Spleen (tissue), 11 donors: ENCODE data around the gene NEDD4L. TPM values are rescaled to one million over a fixed set of nuclear protein-coding genes. Genes with fewer than 3 reads are reported as not detected.

ENCODE experiments used
- DNase-seq: peaks from one replicate; pipeline ENCODE4 v3.0.0-alpha.2; 2020
- H3K27ac ChIP-seq, 8 donors: fragments of 200-600 bp; sonication (generic) in 7 of 8; 1 replicate in 4 of 8; 2 replicates in 4 of 8; pipeline versions ENCODE4 v1.5.0 to v1.8.0; 2016 to 2021; ENCODE audit warnings: inconsistent platforms in 4 of 8, mild to moderate bottlenecking in 4 of 8, moderate library complexity in 1 of 8
- H3K27me3 ChIP-seq, 7 donors: fragments of 200-600 bp; sonication (generic) in 6 of 7; replicated peaks in 1 of 7; 1 replicate in 4 of 7; 2 replicates in 3 of 7; pipeline versions ENCODE4 v1.5.0 to v1.8.0; 2016 to 2021; ENCODE audit warnings: inconsistent platforms in 3 of 7, mild to moderate bottlenecking in 1 of 7
- H3K36me3 ChIP-seq, 6 donors: fragments of 200-600 bp; sonication (generic) in 5 of 6; 1 replicate in 4 of 6; 2 replicates in 2 of 6; pipeline versions ENCODE4 v1.5.0 to v1.8.0; 2016 to 2021; ENCODE audit warnings: inconsistent platforms in 2 of 6
- H3K4me1 ChIP-seq, 6 donors: fragments of 200-600 bp; sonication (generic) in 5 of 6; 1 replicate in 3 of 6; 2 replicates in 3 of 6; pipeline versions ENCODE4 v1.5.0 to v1.8.0; 2016 to 2021; ENCODE audit warnings: inconsistent platforms in 3 of 6
- H3K4me3 ChIP-seq, 8 donors: fragments of 200-600 bp; sonication (generic) in 7 of 8; 1 replicate in 4 of 8; 2 replicates in 4 of 8; pipeline versions ENCODE4 v1.5.0 to v1.8.0; 2016 to 2021; ENCODE audit warnings: inconsistent platforms in 4 of 8, mild to moderate bottlenecking in 4 of 8, moderate library complexity in 2 of 8
- H3K9me3 ChIP-seq, 8 donors: fragments of 200-600 bp; sonication (generic) in 7 of 8; 1 replicate in 4 of 8; 2 replicates in 4 of 8; pipeline versions ENCODE4 v1.5.0 to v1.8.0; 2016 to 2021; ENCODE audit warnings: inconsistent platforms in 4 of 8
- POLR2A ChIP-seq, 3 donors: fragments of 450-650 bp; IDR thresholded peaks; one replicate each; pipeline ENCODE4 v1.5.1; 2017; ENCODE audit warnings: antibody characterized with exemption in 3 of 3, mild to moderate bottlenecking in 1 of 3
- POLR2AphosphoS5 ChIP-seq, 3 donors: sonication (generic); formaldehyde crosslinking; IDR thresholded peaks; one replicate each; pipeline ENCODE4 v1.5.1; 2017; ENCODE audit warnings: antibody characterized with exemption in 3 of 3
- WGBS, 5 donors: extraction: QIAGEN DNeasy Blood & Tissue Kit in 3 of 5; methylation state at CpG; one replicate each; pipeline versions ENCODE4 v1.1.5 to v1.1.7; 2013 to 2018; 5-methylcytosine and 5-hydroxymethylcytosine counted together
- intact Hi-C: fragments of 100-400 bp; cut with DNase I; formaldehyde crosslinking; loops from one replicate; pipeline ENCODE4 v1.15.0; 2023; ENCODE audit warnings: low total_unique reads
- polyA plus RNA-seq, 3 donors: library from polyadenylated mRNA; stranded (reverse); fragments of 200-250 nt; gene quantifications; one replicate each; pipeline ENCODE4 v1.2.1, GENCODE V29; 2013
- total RNA-seq, 7 donors: library from RNA; depleted of rRNA in 3 of 7; stranded (reverse); fragments of >200 nt in 3 of 7; fragmentation: NEBNext Ultra II Directional in 4 of 7; extraction: Animal tissue kit (Norgen Biotek cat#: 25700) in 4 of 7; gene quantifications; one replicate each; pipeline versions ENCODE4 v1.1.0 to v1.2.1, GENCODE V29; 2016 to 2021
- TF ChIP-seq, protein P1 (sequence below), 11 experiments: fragments of 200-600 bp in 7 of 11; fragments of 450-650 bp in 4 of 11; sonication (generic) in 4 of 11; IDR thresholded peaks in 8 of 11; conservative IDR thresholded peaks in 3 of 11; 1 replicate in 7 of 11; 2 replicates in 4 of 11; pipeline versions ENCODE4 v1.4.0 to v1.8.0; 2016 to 2021; ENCODE audit warnings: antibody characterized with exemption in 11 of 11, inconsistent platforms in 4 of 11, mild to moderate bottlenecking in 1 of 11
- donor health status: healthy with polysubstance abuse.
- donor health status: DM: no; HTN: no; CAD: no; lungs with moderate emphysema.
- donor health status: DM: no; HTN: no; CAD: no.
- donor health status: Bipolar disorder and iron deficiency.
- donor health status: healthy.
- donor health status: DM: no; HTN: no; CAD: no.
- donor health status: DM: yes; HTN: yes; CAD: no.

The NEDD4L gene
- total and polyA plus RNA-seq, 10 donors: 8.7 to 26.9 (median 18.3) TPM

- intact Hi-C loops: no loop called here
- no peaks in the 10 kb centered on the region for H3K27me3 ChIP-seq
- DNase-seq: no peak
- no peaks in the 10 kb centered on the region for H3K36me3 ChIP-seq
- no peak overlapping the region for H3K4me3 ChIP-seq
- H3K4me1 ChIP-seq: peaks cover 0 to 19% (median 8%) of the 10 kb centered on the region in 6 donors
- H3K27ac ChIP-seq: peak overlapping the region in 1 of 8 donors; percentile 8
- 36 to 65% (median 42%) methylated on average over 6 of the region's 6 CpGs for WGBS, 5 donors
- H3K9me3 ChIP-seq: peaks cover 0 to 13% (median 3%) of the 10 kb centered on the region in 8 donors
- no peak for TF ChIP-seq POLR2AphosphoS5 (IDR thresholded peaks at IDR 0.05)
- no peak for TF ChIP-seq POLR2A (IDR thresholded peaks at IDR 0.05)
- TF ChIP-seq, protein P1, sequence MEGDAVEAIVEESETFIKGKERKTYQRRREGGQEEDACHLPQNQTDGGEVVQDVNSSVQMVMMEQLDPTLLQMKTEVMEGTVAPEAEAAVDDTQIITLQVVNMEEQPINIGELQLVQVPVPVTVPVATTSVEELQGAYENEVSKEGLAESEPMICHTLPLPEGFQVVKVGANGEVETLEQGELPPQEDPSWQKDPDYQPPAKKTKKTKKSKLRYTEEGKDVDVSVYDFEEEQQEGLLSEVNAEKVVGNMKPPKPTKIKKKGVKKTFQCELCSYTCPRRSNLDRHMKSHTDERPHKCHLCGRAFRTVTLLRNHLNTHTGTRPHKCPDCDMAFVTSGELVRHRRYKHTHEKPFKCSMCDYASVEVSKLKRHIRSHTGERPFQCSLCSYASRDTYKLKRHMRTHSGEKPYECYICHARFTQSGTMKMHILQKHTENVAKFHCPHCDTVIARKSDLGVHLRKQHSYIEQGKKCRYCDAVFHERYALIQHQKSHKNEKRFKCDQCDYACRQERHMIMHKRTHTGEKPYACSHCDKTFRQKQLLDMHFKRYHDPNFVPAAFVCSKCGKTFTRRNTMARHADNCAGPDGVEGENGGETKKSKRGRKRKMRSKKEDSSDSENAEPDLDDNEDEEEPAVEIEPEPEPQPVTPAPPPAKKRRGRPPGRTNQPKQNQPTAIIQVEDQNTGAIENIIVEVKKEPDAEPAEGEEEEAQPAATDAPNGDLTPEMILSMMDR (IDR thresholded peaks at IDR 0.05 in 8 of 11, conservative IDR thresholded peaks at IDR 0.05 in 3 of 11): no peak
Observed at GRCh38 chr18:58087928-58088690, 44.1 kb downstream of the NEDD4L start.

GRCh38 chr18:58088691-58089065, 44.7 kb downstream of the NEDD4L start:
- H3K4me3 ChIP-seq: no peak overlapping the region
- H3K9me3 ChIP-seq: peaks cover 0 to 13% (median 3%) of the 10 kb centered on the region in 8 donors
- intact Hi-C loops: no loop called here
- 76 to 90% (median 85%) methylated on average over 4 of the region's 4 CpGs for WGBS, 5 donors
- H3K27me3 ChIP-seq: no peaks in the 10 kb centered on the region
- H3K36me3 ChIP-seq: no peaks in the 10 kb centered on the region
- peaks cover 0 to 19% (median 8%) of the 10 kb centered on the region in 6 donors for H3K4me1 ChIP-seq
- DNase-seq: no peak
- H3K27ac ChIP-seq: peak overlapping the region in 1 of 8 donors; percentile 8
- TF ChIP-seq, protein P1 (IDR thresholded peaks at IDR 0.05 in 8 of 11, conservative IDR thresholded peaks at IDR 0.05 in 3 of 11): no peak
- TF ChIP-seq POLR2AphosphoS5 (IDR thresholded peaks at IDR 0.05) (no peak), POLR2A (IDR thresholded peaks at IDR 0.05) (no peak)

DNA sequence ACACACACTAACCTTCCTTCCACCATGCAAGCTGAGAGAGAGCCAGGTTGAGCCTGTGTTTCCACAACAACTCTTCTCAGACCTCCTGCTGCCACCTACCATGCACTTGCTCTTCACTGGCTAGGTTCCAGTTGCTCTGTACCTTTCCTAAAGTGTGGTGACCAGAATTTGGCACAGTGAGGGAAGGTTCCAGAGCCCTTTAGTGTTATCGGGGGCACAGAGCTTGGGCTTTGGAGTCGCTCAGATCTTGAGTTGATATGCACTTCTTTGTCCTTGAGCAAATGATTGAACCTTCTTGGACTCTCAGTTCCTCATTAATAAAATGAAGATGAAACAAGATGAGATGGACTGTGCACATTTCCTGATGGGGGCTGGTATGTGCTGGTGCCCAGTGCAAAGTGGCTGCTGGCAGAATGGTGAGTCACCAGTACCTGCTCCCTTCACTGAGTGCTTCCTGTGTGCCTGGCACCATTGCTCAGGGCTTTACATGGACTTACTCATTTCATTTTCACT, 47.1 kb downstream of the NEDD4L start:
- peaks cover 0 to 19% (median 8%) of the 10 kb centered on the region in 6 donors for H3K4me1 ChIP-seq
- DNase-seq: no peak
- TF ChIP-seq POLR2AphosphoS5 (IDR thresholded peaks at IDR 0.05) (no peak), POLR2A (IDR thresholded peaks at IDR 0.05) (no peak)
- TF ChIP-seq, protein P1 (IDR thresholded peaks at IDR 0.05 in 8 of 11, conservative IDR thresholded peaks at IDR 0.05 in 3 of 11): no peak
- H3K9me3 ChIP-seq: peaks cover 0 to 10% (median 3%) of the 10 kb centered on the region in 8 donors
- peak overlapping the region in 1 of 8 donors; percentile 33 for H3K27ac ChIP-seq
- intact Hi-C loops: no loop called here
- whole genome bisulfite sequencing, 5 donors: 73 to 94% (median 88%) methylated on average over 2 of the region's 2 CpGs
- no peak overlapping the region for H3K4me3 ChIP-seq
- H3K27me3 ChIP-seq: no peaks in the 10 kb centered on the region
- H3K36me3 ChIP-seq: no peaks in the 10 kb centered on the region

DNA sequence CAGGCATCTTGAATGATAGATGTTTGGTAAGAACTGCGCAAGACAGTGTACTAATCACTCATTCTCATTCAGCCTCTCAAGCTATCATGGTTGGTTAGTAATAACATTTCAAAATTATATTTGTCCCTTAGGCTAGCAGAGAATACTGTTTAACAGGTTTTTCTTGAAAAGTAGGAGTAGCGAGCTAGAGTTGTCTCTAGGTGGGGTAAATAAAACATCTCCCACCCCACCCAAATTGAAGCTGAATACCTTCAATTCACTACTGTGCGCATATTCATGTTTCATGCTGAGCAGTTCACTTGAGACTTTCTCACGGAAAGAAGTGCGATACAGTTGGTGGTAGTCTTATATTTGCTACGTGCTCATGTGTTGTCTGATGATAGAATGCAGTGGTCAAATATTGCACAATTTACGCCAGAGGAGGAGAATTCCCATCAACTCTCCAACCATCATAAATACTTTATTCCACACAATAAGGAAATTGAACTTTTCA, 49.3 kb downstream of the NEDD4L start:
- no peaks in the 10 kb centered on the region for H3K9me3 ChIP-seq
- H3K27me3 ChIP-seq: no peaks in the 10 kb centered on the region
- intact Hi-C loops: no loop called here
- H3K27ac ChIP-seq: no peak overlapping the region
- H3K36me3 ChIP-seq: no peaks in the 10 kb centered on the region
- H3K4me1 ChIP-seq: peaks cover 0 to 33% (median 17%) of the 10 kb centered on the region in 6 donors
- no peak for TF ChIP-seq POLR2AphosphoS5 (IDR thresholded peaks at IDR 0.05)
- WGBS, 5 donors: 82 to 95% (median 86%) methylated on average over 7 of the region's 7 CpGs
- no peak for DNase-seq
- H3K4me3 ChIP-seq: no peak overlapping the region
